Measurements from ENCODE around the gene UBA3.

UBA3 gene

DNA sequence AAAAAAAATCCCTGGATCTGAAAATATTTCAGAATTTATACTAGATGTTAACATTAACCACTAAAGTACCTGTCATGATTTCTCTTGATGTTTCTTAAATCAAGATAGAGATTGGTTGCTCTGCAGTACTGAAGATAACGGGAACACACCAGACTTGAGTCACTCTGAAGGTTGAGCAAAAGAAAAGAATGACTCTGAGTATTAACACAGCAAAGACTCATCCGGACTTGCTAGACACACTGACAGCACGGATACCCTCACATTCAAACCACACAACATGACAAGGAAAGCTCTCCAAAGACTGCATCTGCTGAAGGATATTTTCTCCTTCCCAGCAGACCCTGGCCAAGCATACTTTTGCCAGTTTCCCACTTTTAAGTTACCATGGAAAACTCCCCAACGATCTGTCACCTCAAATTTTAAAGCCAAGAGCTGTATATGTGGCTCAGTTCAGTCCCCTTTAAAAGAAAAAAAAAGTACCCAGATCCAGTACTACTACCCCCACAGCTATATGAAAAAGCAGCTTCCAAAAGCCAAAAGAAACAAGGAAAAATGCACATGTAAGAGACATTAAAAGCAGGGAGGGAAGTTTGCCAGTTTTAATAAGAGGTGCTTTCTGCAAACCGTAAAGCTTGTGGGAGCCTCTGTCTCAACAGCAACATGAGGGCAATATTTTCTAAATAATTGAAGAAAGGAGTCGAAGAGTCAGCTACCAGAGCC, 74.9 kb downstream of the UBA3 start:
- TF ChIP-seq, protein P1, sequence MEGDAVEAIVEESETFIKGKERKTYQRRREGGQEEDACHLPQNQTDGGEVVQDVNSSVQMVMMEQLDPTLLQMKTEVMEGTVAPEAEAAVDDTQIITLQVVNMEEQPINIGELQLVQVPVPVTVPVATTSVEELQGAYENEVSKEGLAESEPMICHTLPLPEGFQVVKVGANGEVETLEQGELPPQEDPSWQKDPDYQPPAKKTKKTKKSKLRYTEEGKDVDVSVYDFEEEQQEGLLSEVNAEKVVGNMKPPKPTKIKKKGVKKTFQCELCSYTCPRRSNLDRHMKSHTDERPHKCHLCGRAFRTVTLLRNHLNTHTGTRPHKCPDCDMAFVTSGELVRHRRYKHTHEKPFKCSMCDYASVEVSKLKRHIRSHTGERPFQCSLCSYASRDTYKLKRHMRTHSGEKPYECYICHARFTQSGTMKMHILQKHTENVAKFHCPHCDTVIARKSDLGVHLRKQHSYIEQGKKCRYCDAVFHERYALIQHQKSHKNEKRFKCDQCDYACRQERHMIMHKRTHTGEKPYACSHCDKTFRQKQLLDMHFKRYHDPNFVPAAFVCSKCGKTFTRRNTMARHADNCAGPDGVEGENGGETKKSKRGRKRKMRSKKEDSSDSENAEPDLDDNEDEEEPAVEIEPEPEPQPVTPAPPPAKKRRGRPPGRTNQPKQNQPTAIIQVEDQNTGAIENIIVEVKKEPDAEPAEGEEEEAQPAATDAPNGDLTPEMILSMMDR (IDR thresholded peaks at IDR 0.05; ENCODE audit: low read depth, low read length) = no peak
- DNase-seq (ENCODE audit: extremely low read depth, low read depth) = no peak
